Parathyroid adenoma (tissue), 2 donors: ENCODE measurements around the gene RAN.

Experiments used
- H2AFZ ChIP-seq: fragments of 300-600 bp; sonication (generic); one replicate; pipeline ENCODE4 v1.7.0; 2017; ENCODE audit warnings: antibody characterized with exemption, mild to moderate bottlenecking
- H3K27ac ChIP-seq: fragments of 300-600 bp; sonication (generic); one replicate; pipeline ENCODE4 v1.7.0; 2017
- H3K27me3 ChIP-seq: fragments of 300-600 bp; sonication (generic); one replicate; pipeline ENCODE4 v1.7.0; 2017; ENCODE audit warnings: low read length; ENCODE audit not compliant: control insufficient read depth, insufficient read depth
- H3K36me3 ChIP-seq: fragments of 300-600 bp; sonication (generic); one replicate; pipeline ENCODE4 v1.7.0; 2017; ENCODE audit warnings: low read length; ENCODE audit not compliant: control insufficient read depth, insufficient read depth
- H3K4me1 ChIP-seq: fragments of 300-600 bp; sonication (generic); one replicate; pipeline ENCODE4 v1.7.0; 2017; ENCODE audit warnings: control low read depth
- H3K4me2 ChIP-seq: fragments of 300-600 bp; sonication (generic); one replicate; pipeline ENCODE4 v1.7.0; 2017; ENCODE audit warnings: low read length
- H3K4me3 ChIP-seq: fragments of 300-600 bp; sonication (generic); one replicate; pipeline ENCODE4 v1.7.0; 2017; ENCODE audit warnings: low read depth, low read length
- H3K79me2 ChIP-seq: fragments of 300-600 bp; sonication (generic); one replicate; pipeline ENCODE4 v1.7.0; 2017; ENCODE audit warnings: control low read depth
- H3K9ac ChIP-seq: fragments of 300-600 bp; sonication (generic); one replicate; pipeline ENCODE4 v1.7.0; 2017; ENCODE audit warnings: mild to moderate bottlenecking
- H3K9me3 ChIP-seq: fragments of 300-600 bp; sonication (generic); one replicate; pipeline ENCODE4 v1.7.0; 2017; ENCODE audit warnings: low read length; ENCODE audit not compliant: control insufficient read depth
- TF ChIP-seq, protein P1 (sequence below): fragments of 300-600 bp; sonication (generic); IDR thresholded peaks from one replicate; pipeline ENCODE4 v1.7.0; 2017; ENCODE audit warnings: antibody characterized with exemption, mild to moderate bottlenecking
- donor health status: primary hyperparathyroidism.

Gene RAN

DNA sequence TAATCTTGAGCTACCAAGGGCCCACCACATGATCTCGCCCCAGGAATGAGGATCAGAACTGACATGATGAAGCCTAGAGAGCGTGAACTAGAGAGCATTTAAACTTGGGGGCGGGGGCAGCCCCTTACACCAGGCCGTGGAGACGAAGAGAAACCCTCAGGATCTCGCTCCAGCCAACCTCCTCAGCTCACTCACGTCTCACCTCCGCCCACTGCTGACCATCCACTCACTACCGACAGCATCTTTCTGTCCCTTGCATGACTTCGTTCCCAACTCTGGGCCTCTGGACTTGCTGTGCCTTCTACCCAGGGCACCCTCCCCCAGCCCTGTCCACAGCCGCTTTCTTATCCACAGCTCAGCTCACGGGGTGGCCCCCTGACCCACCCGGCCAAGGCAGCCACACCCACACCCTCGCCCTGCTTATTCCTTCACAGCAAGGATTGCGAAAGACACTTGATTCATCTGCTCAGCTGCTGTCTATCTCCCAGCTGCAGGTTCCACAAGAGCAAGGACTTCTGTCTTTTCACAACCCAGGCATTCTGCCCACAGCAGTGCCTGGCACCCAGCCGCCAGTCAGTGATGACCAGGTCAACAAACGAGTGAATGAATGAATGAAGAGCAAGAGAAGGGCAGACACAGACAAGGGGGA is 39.2 kb upstream of the RAN start:
- H3K27ac ChIP-seq = no peak overlapping the region
- no peaks in the 10 kb centered on the region for H3K36me3 ChIP-seq
- no peaks in the 10 kb centered on the region for H3K9me3 ChIP-seq
- no peak overlapping the region for H3K4me3 ChIP-seq
- peaks cover 7% of the 10 kb centered on the region for H3K79me2 ChIP-seq
- no peak overlapping the region for H2AFZ ChIP-seq
- H3K9ac ChIP-seq = no peak overlapping the region
- H3K4me1 ChIP-seq = peaks cover under 1% of the 10 kb centered on the region
- H3K4me2 ChIP-seq = no peak overlapping the region
- H3K27me3 ChIP-seq = no peaks in the 10 kb centered on the region
- TF ChIP-seq, protein P1, sequence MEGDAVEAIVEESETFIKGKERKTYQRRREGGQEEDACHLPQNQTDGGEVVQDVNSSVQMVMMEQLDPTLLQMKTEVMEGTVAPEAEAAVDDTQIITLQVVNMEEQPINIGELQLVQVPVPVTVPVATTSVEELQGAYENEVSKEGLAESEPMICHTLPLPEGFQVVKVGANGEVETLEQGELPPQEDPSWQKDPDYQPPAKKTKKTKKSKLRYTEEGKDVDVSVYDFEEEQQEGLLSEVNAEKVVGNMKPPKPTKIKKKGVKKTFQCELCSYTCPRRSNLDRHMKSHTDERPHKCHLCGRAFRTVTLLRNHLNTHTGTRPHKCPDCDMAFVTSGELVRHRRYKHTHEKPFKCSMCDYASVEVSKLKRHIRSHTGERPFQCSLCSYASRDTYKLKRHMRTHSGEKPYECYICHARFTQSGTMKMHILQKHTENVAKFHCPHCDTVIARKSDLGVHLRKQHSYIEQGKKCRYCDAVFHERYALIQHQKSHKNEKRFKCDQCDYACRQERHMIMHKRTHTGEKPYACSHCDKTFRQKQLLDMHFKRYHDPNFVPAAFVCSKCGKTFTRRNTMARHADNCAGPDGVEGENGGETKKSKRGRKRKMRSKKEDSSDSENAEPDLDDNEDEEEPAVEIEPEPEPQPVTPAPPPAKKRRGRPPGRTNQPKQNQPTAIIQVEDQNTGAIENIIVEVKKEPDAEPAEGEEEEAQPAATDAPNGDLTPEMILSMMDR = no peak

DNA sequence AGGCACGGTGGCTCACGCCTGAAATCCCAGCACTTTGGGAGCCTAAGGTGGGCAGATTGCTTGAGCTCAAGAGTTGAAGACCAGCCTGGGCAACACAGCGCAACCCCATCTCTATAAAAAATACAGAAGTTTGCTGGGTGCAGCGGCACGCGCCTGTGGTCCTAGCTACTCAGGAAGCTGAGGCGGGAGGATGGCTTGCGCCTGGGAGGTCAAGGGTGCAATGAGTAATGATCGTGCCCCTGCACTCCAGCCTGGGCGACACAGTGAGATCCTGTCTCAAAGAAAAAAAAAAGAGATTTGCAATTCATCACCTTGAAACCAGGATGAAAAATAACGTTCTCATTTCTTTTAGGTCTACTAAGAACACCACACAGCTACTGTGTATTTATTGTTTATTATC is 36.9 kb upstream of the RAN start:
- Histone ChIP-seq H3K79me2 (peaks cover 14% of the 10 kb centered on the region), H3K4me2 (no peak overlapping the region), H2AFZ (no peak overlapping the region), H3K4me3 (no peak overlapping the region), H3K36me3 (no peaks in the 10 kb centered on the region), H3K27ac (no peak overlapping the region), H3K9me3 (no peaks in the 10 kb centered on the region), H3K9ac (no peak overlapping the region), H3K27me3 (no peaks in the 10 kb centered on the region), H3K4me1 (peaks cover 9% of the 10 kb centered on the region)
- TF ChIP-seq, protein P1 = no peak

DNA sequence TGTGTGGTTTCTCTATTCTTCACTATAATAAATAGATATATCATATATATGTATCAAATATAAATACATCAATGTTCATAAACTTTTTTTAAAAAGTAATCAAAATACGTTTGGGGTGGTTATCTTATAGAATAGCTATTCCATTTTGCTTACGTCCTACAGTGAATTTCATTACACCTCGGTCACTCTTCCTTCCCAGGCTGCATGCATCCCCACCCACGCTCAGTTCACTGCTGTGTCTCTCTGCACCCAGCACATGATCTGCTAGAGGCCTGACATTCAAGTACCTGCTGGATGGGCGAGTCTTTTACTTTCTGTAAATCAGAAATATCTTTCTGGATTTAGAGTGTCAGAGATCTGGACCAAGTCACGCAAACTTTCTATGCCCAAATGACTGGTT is 36.4 kb upstream of the RAN start:
- Histone ChIP-seq H2AFZ (no peak overlapping the region), H3K4me3 (no peak overlapping the region), H3K9ac (no peak overlapping the region), H3K4me1 (peaks cover 9% of the 10 kb centered on the region), H3K36me3 (no peaks in the 10 kb centered on the region), H3K9me3 (no peaks in the 10 kb centered on the region), H3K79me2 (peaks cover 14% of the 10 kb centered on the region), H3K27me3 (no peaks in the 10 kb centered on the region), H3K4me2 (no peak overlapping the region), H3K27ac (no peak overlapping the region)
- TF ChIP-seq, protein P1 = no peak

DNA sequence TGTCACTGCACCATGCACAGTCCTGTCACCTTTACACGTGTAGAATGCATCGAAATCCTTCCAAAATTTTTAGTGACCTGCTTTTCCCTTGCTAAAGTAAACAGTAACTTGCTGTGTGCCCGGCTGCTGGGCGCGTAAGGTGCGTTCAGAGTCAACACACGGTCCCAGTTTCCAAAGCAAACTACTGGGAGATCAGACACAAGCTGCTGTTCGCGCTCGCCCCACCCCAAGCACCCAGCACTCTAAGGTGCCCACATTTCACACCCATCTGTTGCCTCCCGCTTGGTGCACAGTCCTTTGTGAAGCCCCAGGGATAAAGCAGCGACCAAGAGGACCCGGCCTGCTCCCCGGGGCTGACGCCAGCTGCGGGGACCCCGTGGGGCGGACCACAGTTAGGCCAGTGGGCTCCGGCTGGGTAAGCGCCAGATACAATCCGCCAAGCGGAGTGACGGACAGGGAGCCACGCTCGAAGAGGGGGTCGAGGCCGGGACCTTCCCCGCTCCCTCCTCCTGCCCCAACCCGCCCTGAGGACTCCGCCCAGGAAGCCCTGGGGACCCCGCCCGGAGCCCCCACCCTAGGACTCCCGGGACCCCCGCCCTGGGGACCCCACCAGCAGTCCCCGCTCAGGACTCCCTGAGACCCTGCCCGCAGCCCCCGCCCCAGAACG is 33.4 kb upstream of the RAN start:
- peak overlapping the region; percentile 59 for H3K4me2 ChIP-seq
- no peaks in the 10 kb centered on the region for H3K27me3 ChIP-seq
- H3K79me2 ChIP-seq = peaks cover 12% of the 10 kb centered on the region
- TF ChIP-seq, protein P1 = no peak
- no peak overlapping the region for H3K9ac ChIP-seq
- H3K36me3 ChIP-seq = no peaks in the 10 kb centered on the region
- peaks cover 9% of the 10 kb centered on the region for H3K4me1 ChIP-seq
- H2AFZ ChIP-seq = peak overlapping the region; percentile 94
- no peaks in the 10 kb centered on the region for H3K9me3 ChIP-seq
- H3K4me3 ChIP-seq = peak overlapping the region; percentile 40
- H3K27ac ChIP-seq = peak overlapping the region; percentile 30
